ENCODE measurements around the gene ACTL10. TPM values are rescaled to one million over a fixed set of nuclear protein-coding genes. Genes with fewer than 3 reads are reported as not detected.
A peak's percentile ranks its signal among the peaks of the same experiment; 100 is the strongest.

ACTL10 gene
- total RNA-seq, 2 experiments from 2014 or later = 5.6 to 11.7 TPM

GRCh38 chr20:33685328-33686099 lies 18.8 kb downstream of the ACTL10 start:
- Histone ChIP-seq H3K4me1 (ENCODE audit: insufficient read depth, low read length, poor library complexity, severe bottlenecking) (peaks cover 79% of the 10 kb centered on the region), H3K79me2 (ENCODE audit: insufficient read depth, low read depth, low read length) (peaks cover 47% of the 10 kb centered on the region), H4K20me1 (ENCODE audit: insufficient read depth, low read length) (peaks cover 23% of the 10 kb centered on the region), H2AFZ (ENCODE audit: low read length) (no peak overlapping the region), H3K4me3 (ENCODE audit: low read depth, low read length, poor library complexity, severe bottlenecking) (peak overlapping the region; percentile 90), H3K9me3 (ENCODE audit: low read length) (no peaks in the 10 kb centered on the region), H3K27ac (ENCODE audit: low read depth, low read length, poor library complexity, severe bottlenecking) (peak overlapping the region; percentile 94), H3K9me2 (ENCODE audit: insufficient read depth, low read length) (no peaks in the 10 kb centered on the region), H3K36me3 (ENCODE audit: insufficient read depth, low read length) (peaks cover 44% of the 10 kb centered on the region), H3K4me2 (ENCODE audit: low read length) (peak overlapping the region; percentile 97)
- peak; percentile 98 for DNase-seq (ENCODE audit: low spot score)
- ChIA-PET POLR2A (interaction anchor here (0.6 to 2.1 kb wide), 9 partner anchors 8 to 117 kb away, joined by 3 to 6 read pairs (median 4); partner anchors contain the start of gene ACTL10), CTCF (ENCODE audit: unreplicated experiment) (interaction anchor here (0.7 to 1.3 kb wide), 4 partner anchors 17 to 555 kb away, joined by 3 to 9 read pairs (median 4); no protein-coding TSS in a partner anchor)
- no peak for TF ChIP-seq CTCF (conservative IDR thresholded peaks at IDR 0.05; ENCODE audit: low read length)
- no peak for TF ChIP-seq EZH2phosphoT487 (IDR thresholded peaks at IDR 0.05; ENCODE audit: borderline replicate concordance, low read depth, low read length)
- intact Hi-C loops (cut with micrococcal nuclease; ENCODE audit: unreplicated experiment) = loop anchor here (1.0 to 10.0 kb wide), 6 partner anchors 19 to 1929 kb away; partner anchors contain the start of genes ACTL10, EIF2S2, SPAG4 and ZNF341
- no TSS peak for BruUV-seq (replicated peaks)

- peak within 1 kb of the TSS; percentile 97 for H3K4me2 ChIP-seq (ENCODE audit: low read length)
- peaks cover 14% of the 10 kb centered on the region for H4K20me1 ChIP-seq (ENCODE audit: insufficient read depth, low read length)
- H3K79me2 ChIP-seq (ENCODE audit: insufficient read depth, low read depth, low read length) = peaks cover 39% of the 10 kb centered on the region
- H3K9me2 ChIP-seq (ENCODE audit: insufficient read depth, low read length) = no peaks in the 10 kb centered on the region
- CTCF ChIA-PET (ENCODE audit: unreplicated experiment) = interaction anchor here (1.0 kb wide), 1 partner anchor 242 kb away, joined by 9 read pairs; no protein-coding TSS in a partner anchor
- H2AFZ ChIP-seq (ENCODE audit: low read length) = peak within 1 kb of the TSS; percentile 54; the same call in 1 of the 2 replicates
- H3K27ac ChIP-seq (ENCODE audit: low read depth, low read length, poor library complexity, severe bottlenecking) = peak within 1 kb of the TSS; percentile 94
- intact Hi-C loops (cut with micrococcal nuclease; ENCODE audit: unreplicated experiment) = loop anchor here (1.0 to 10.0 kb wide), 5 partner anchors 45 to 1928 kb away; partner anchors contain the start of genes EIF2S2, SPAG4 and ZNF341
- 0 out of 2 replicates have a peak, but pooled peaks have one; percentile 50 for TF ChIP-seq CTCF (conservative IDR thresholded peaks at IDR 0.05; ENCODE audit: low read length)
- no peak for TF ChIP-seq EZH2phosphoT487 (IDR thresholded peaks at IDR 0.05; ENCODE audit: borderline replicate concordance, low read depth, low read length)
- peak; percentile 97 for DNase-seq (ENCODE audit: low spot score)
- H3K4me1 ChIP-seq (ENCODE audit: insufficient read depth, low read length, poor library complexity, severe bottlenecking) = peaks cover 71% of the 10 kb centered on the region
- peak within 1 kb of the TSS; percentile 90 for H3K4me3 ChIP-seq (ENCODE audit: low read depth, low read length, poor library complexity, severe bottlenecking)
- POLR2A ChIA-PET = interaction anchor here (0.6 to 1.5 kb wide), 6 partner anchors 14 to 285 kb away, joined by 3 to 6 read pairs (median 3); partner anchors contain the start of genes CDK5RAP1 and PXMP4
- no peaks in the 10 kb centered on the region for H3K9me3 ChIP-seq (ENCODE audit: low read length)
- H3K36me3 ChIP-seq (ENCODE audit: insufficient read depth, low read length) = peaks cover 36% of the 10 kb centered on the region
- no TSS peak for BruUV-seq (replicated peaks)
Measured at GRCh38 chr20:33686100-33686983, 19.6 kb downstream of the ACTL10 start, which contains the start of gene E2F1. Gene E2F1 (minus strand): TSS chr20:33686385. CDS start chr20:33686264, 121 bp downstream.
